Caco-2 (cell line): ENCODE results near the gene EPHB1. TPM values are rescaled to one million over a fixed set of nuclear protein-coding genes. Genes with fewer than 3 reads are reported as not detected.

ENCODE experiments used
- BruUV-seq: library from RNA; stranded (reverse); fragments of 400-500 nt; replicated peaks from 2 replicates; lab custom pipeline; 2021; lab: Mats Ljungman, UMichigan
- CTCF ChIA-PET: fragments of 300-600 bp; sonication (Branson Sonifier 250); formaldehyde crosslinking; loops from one replicate; lab custom pipeline; 2022; ENCODE audit warnings: antibody characterized with exemption; lab: Charles Lee
- POLR2A ChIA-PET: fragments of 300-600 bp; sonication (Branson Sonifier 250); formaldehyde crosslinking; loops from one replicate; lab custom pipeline; 2022; ENCODE audit warnings: antibody characterized with exemption; lab: Charles Lee
- DNase-seq, 2 experiments: peaks; one replicate each; pipeline versions ENCODE4 v3.0.0 to v3.0.0-alpha.2; 2020 to 2022
- H3K27me3 ChIP-seq: replicated peaks from 2 replicates; pipeline ENCODE4 v1.6.0; 2011; ENCODE audit warnings: low read length; ENCODE audit not compliant: control insufficient read depth, insufficient read depth
- H3K36me3 ChIP-seq: 2 replicates; pipeline ENCODE4 v1.5.1; 2011; ENCODE audit warnings: low read length; ENCODE audit not compliant: control insufficient read depth, insufficient read depth
- H3K4me1 ChIP-seq: fragments of 250-450 bp; sonication (Bioruptor Pico); 2 replicates; pipeline ENCODE4 v1.5.1; 2020; ENCODE audit warnings: mild to moderate bottlenecking
- H3K4me3 ChIP-seq: 2 replicates; pipeline ENCODE4 v1.5.1; 2011; ENCODE audit warnings: low read depth, mild to moderate bottlenecking, control low read depth, low read length
- H3K9me3 ChIP-seq: fragments of 250-450 bp; sonication (Bioruptor Pico); 2 replicates; pipeline ENCODE4 v1.5.1; 2020; ENCODE audit warnings: mild to moderate bottlenecking, moderate library complexity
- H3K27ac Mint-ChIP-seq: one replicate; pipeline ENCODE4 v1.8.0; 2022; ENCODE audit warnings: mixed read lengths; ENCODE audit not compliant: unreplicated experiment
- H3K27me3 Mint-ChIP-seq: one replicate; pipeline ENCODE4 v1.8.0; 2022; ENCODE audit warnings: mixed read lengths; ENCODE audit not compliant: insufficient read depth, unreplicated experiment
- H3K36me3 Mint-ChIP-seq: one replicate; pipeline ENCODE4 v1.8.0; 2022; ENCODE audit warnings: mild to moderate bottlenecking, mixed read lengths; ENCODE audit not compliant: insufficient read depth, unreplicated experiment
- H3K4me1 Mint-ChIP-seq: one replicate; pipeline ENCODE4 v1.8.0; 2022; ENCODE audit warnings: low read depth, mixed read lengths; ENCODE audit not compliant: unreplicated experiment
- H3K4me3 Mint-ChIP-seq: one replicate; pipeline ENCODE4 v1.8.0; 2022; ENCODE audit warnings: mild to moderate bottlenecking, moderate library complexity, mixed read lengths; ENCODE audit not compliant: unreplicated experiment
- H3K9me3 Mint-ChIP-seq: one replicate; pipeline ENCODE4 v1.8.0; 2022; ENCODE audit warnings: mixed read lengths; ENCODE audit not compliant: unreplicated experiment
- CTCF ChIP-seq, 2 experiments: fragments of 200-600 bp in 1 of 2; IDR thresholded peaks; 1 replicate in 1 of 2; 2 replicates in 1 of 2; pipeline versions ENCODE4 v1.5.1 to v1.8.0; 2011 to 2022; ENCODE audit warnings: antibody characterized with exemption in 1 of 2, control low read depth in 1 of 2, inconsistent platforms in 1 of 2, low read depth in 1 of 2, low read length in 1 of 2, mild to moderate bottlenecking in 1 of 2, moderate library complexity in 1 of 2; ENCODE audit not compliant: insufficient read depth in 1 of 2, severe bottlenecking in 1 of 2, unreplicated experiment in 1 of 2
- intact Hi-C: fragments of 100-400 bp; cut with micrococcal nuclease; formaldehyde crosslinking; loops from one replicate; pipeline ENCODE4 v1.10.0; 2022; ENCODE audit not compliant: unreplicated experiment
- total RNA-seq: library from RNA; stranded (reverse); gene quantifications from 2 replicates; pipeline ENCODE4 v1.2.3, GENCODE V29; 2022

The EPHB1 gene
- total RNA-seq, 1 experiment from 2014 or later: 2.3 TPM

DNA sequence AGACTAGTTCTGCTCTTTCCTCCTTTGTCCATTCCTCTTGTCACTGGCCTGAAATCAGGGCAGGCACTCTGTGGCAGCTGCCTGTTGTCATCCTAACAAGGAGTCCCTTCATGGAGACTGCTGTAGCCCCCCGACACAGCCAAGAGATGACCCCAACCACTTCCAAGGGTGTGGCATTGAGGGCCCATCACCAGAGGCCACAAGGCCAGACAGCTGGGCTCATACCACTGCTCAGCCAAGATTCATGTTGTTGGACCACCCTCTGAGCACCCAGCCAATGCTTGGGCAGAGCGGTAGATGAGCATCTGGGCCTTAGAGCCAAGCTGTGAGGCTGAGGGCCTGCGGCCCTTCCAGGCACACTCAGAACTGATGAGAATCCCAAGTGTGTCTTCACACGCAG lies 85.4 kb downstream of the EPHB1 start:
- no peak for DNase-seq
- no peaks in the 10 kb centered on the region for H3K9me3 Mint-ChIP-seq
- POLR2A ChIA-PET: no interaction called here
- intact Hi-C loops: no loop called here
- CTCF ChIA-PET: no interaction called here
- Histone ChIP-seq H3K9me3 (no peaks in the 10 kb centered on the region), H3K27me3 (no peaks in the 10 kb centered on the region; the same call in 1 of the 2 replicates), H3K36me3 (no peaks in the 10 kb centered on the region), H3K4me3 (no peak overlapping the region), H3K4me1 (no peaks in the 10 kb centered on the region)
- TF ChIP-seq CTCF (IDR thresholded peaks at IDR 0.05; ENCODE audit: insufficient read depth in 1 of 2, low read depth in 1 of 2, low read length in 1 of 2, severe bottlenecking in 1 of 2, unreplicated experiment in 1 of 2): no peak
- no peaks in the 10 kb centered on the region for H3K36me3 Mint-ChIP-seq
- no TSS peak for BruUV-seq
- H3K27me3 Mint-ChIP-seq: peaks cover 21% of the 10 kb centered on the region
- H3K27ac Mint-ChIP-seq: no peak overlapping the region
- no peaks in the 10 kb centered on the region for H3K4me1 Mint-ChIP-seq
- no peak overlapping the region for H3K4me3 Mint-ChIP-seq

DNA sequence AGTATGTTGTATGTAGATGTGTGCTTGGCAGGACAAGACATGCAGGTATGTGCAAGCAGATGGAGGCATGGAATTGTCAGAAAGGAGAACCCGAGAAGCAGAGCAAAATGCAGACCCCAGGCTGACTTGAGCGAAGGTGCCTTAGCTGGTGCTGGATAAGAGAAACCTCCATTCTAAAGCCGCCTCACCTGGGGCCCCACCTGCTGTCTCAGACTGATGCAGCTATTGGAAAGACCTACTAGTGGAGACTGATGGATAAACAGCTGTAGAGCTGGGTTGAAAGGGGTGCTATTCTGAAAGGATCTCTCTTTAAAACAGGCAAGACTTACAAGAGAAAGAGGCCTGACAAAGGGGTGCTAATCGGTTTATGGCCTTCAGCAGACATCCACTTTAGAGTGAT lies 86.2 kb downstream of the EPHB1 start:
- H3K4me1 ChIP-seq: no peaks in the 10 kb centered on the region
- DNase-seq: no peak
- no peaks in the 10 kb centered on the region for H3K27me3 ChIP-seq
- no peak overlapping the region for H3K4me3 ChIP-seq
- H3K36me3 ChIP-seq: no peaks in the 10 kb centered on the region
- no TSS peak for BruUV-seq
- H3K27ac Mint-ChIP-seq: no peak overlapping the region
- no peaks in the 10 kb centered on the region for H3K36me3 Mint-ChIP-seq
- intact Hi-C loops: no loop called here
- H3K9me3 Mint-ChIP-seq: no peaks in the 10 kb centered on the region
- no peaks in the 10 kb centered on the region for H3K9me3 ChIP-seq
- POLR2A ChIA-PET: no interaction called here
- no peak overlapping the region for H3K4me3 Mint-ChIP-seq
- no peak for TF ChIP-seq CTCF (IDR thresholded peaks at IDR 0.05; ENCODE audit: insufficient read depth in 1 of 2, low read depth in 1 of 2, low read length in 1 of 2, severe bottlenecking in 1 of 2, unreplicated experiment in 1 of 2)
- H3K4me1 Mint-ChIP-seq: no peaks in the 10 kb centered on the region
- peaks cover 19% of the 10 kb centered on the region for H3K27me3 Mint-ChIP-seq
- CTCF ChIA-PET: no interaction called here

DNA sequence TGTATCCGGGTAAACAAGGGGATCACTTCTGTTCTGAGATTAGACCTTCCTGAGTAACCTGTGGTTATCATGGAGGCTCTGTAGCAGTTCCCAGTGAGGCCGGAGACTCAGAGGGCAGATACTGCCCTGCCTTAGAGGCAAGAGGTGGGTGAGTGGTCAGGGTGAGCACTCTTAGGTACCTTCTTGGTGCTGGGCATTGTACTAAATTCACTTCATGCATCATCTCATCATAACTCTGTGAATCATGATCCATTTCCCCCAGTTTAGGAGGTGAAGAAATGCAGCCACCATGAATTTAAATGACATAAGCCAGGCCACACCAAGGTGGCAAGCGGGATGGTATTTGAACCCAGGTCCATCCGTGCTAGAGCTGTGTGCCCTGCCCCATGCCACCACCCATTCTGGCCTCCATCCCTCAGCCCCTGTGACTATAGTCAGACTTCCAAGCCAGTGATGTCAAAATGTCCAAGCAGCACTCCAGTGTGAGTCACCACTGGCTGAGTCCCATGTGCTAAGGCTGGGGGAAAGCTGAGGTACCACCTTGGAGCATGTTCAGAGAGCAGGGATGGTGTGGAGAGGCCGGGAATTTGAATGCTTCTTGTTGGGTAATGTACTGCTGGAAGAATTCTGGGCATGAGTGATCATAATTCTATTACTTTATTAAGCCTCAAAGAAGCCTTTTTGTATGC lies 88.8 kb downstream of the EPHB1 start:
- no peak for DNase-seq
- H3K4me1 ChIP-seq: no peaks in the 10 kb centered on the region
- no peaks in the 10 kb centered on the region for H3K27me3 ChIP-seq
- ChIA-PET CTCF (no interaction called here), POLR2A (no interaction called here)
- Mint-ChIP-seq H3K9me3 (no peaks in the 10 kb centered on the region), H3K27me3 (peaks cover 20% of the 10 kb centered on the region), H3K36me3 (no peaks in the 10 kb centered on the region), H3K27ac (no peak overlapping the region), H3K4me1 (no peaks in the 10 kb centered on the region), H3K4me3 (no peak overlapping the region)
- BruUV-seq: no TSS peak
- no peak for TF ChIP-seq CTCF (IDR thresholded peaks at IDR 0.05; ENCODE audit: insufficient read depth in 1 of 2, low read depth in 1 of 2, low read length in 1 of 2, severe bottlenecking in 1 of 2, unreplicated experiment in 1 of 2)
- no peaks in the 10 kb centered on the region for H3K9me3 ChIP-seq
- no peak overlapping the region for H3K4me3 ChIP-seq
- no peaks in the 10 kb centered on the region for H3K36me3 ChIP-seq
- intact Hi-C loops: no loop called here
